ENCODE data around the gene CFL1. TPM values are rescaled to one million over a fixed set of nuclear protein-coding genes. Genes with fewer than 3 reads are reported as not detected.

CFL1 gene
- total and polyA plus RNA-seq, 2 experiments from 2014 or later: 1,393 to 2,124 TPM

DNA sequence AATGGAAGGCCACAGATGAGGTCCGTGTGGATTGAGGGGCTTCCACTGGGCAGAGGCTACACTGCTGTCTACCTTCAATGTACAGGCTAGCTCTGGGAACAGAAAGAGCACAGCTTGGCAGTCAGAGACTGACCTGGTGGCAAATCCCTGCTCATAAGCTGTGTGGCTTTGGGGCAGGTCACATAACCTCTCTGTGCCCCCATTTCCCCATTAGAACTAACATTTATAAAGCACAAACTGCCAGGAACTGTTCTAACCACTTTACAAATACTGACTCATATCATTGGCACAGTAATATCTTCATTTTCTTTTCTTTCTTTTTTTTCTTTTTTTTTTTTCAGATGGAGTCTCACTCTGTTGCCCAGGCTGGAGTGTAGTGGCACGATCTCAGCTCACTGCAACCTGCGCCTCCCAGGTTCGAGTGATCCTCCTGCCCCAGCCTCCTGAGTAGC lies 39.1 kb upstream of the CFL1 start (continued):
- TF ChIP-seq, protein P1, sequence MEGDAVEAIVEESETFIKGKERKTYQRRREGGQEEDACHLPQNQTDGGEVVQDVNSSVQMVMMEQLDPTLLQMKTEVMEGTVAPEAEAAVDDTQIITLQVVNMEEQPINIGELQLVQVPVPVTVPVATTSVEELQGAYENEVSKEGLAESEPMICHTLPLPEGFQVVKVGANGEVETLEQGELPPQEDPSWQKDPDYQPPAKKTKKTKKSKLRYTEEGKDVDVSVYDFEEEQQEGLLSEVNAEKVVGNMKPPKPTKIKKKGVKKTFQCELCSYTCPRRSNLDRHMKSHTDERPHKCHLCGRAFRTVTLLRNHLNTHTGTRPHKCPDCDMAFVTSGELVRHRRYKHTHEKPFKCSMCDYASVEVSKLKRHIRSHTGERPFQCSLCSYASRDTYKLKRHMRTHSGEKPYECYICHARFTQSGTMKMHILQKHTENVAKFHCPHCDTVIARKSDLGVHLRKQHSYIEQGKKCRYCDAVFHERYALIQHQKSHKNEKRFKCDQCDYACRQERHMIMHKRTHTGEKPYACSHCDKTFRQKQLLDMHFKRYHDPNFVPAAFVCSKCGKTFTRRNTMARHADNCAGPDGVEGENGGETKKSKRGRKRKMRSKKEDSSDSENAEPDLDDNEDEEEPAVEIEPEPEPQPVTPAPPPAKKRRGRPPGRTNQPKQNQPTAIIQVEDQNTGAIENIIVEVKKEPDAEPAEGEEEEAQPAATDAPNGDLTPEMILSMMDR (conservative IDR thresholded peaks at IDR 0.05; ENCODE audit: low read depth in 2 of 2): no peak
- TF ChIP-seq JUNB (IDR thresholded peaks at IDR 0.05; ENCODE audit: unreplicated experiment) (no peak), STAT1 (IDR thresholded peaks at IDR 0.05; ENCODE audit: unreplicated experiment) (no peak), ZNF114 (CRISPR knock-in tag; IDR thresholded peaks at IDR 0.05) (no peak), POLR2AphosphoS5 (IDR thresholded peaks at IDR 0.05; ENCODE audit: low read depth) (no peak), EZH2phosphoT487 (IDR thresholded peaks at IDR 0.05; ENCODE audit: unreplicated experiment) (no peak)
- TF ChIP-seq, protein P2, sequence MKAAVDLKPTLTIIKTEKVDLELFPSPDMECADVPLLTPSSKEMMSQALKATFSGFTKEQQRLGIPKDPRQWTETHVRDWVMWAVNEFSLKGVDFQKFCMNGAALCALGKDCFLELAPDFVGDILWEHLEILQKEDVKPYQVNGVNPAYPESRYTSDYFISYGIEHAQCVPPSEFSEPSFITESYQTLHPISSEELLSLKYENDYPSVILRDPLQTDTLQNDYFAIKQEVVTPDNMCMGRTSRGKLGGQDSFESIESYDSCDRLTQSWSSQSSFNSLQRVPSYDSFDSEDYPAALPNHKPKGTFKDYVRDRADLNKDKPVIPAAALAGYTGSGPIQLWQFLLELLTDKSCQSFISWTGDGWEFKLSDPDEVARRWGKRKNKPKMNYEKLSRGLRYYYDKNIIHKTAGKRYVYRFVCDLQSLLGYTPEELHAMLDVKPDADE (IDR thresholded peaks at IDR 0.05): no peak
- TF ChIP-seq, protein P3, sequence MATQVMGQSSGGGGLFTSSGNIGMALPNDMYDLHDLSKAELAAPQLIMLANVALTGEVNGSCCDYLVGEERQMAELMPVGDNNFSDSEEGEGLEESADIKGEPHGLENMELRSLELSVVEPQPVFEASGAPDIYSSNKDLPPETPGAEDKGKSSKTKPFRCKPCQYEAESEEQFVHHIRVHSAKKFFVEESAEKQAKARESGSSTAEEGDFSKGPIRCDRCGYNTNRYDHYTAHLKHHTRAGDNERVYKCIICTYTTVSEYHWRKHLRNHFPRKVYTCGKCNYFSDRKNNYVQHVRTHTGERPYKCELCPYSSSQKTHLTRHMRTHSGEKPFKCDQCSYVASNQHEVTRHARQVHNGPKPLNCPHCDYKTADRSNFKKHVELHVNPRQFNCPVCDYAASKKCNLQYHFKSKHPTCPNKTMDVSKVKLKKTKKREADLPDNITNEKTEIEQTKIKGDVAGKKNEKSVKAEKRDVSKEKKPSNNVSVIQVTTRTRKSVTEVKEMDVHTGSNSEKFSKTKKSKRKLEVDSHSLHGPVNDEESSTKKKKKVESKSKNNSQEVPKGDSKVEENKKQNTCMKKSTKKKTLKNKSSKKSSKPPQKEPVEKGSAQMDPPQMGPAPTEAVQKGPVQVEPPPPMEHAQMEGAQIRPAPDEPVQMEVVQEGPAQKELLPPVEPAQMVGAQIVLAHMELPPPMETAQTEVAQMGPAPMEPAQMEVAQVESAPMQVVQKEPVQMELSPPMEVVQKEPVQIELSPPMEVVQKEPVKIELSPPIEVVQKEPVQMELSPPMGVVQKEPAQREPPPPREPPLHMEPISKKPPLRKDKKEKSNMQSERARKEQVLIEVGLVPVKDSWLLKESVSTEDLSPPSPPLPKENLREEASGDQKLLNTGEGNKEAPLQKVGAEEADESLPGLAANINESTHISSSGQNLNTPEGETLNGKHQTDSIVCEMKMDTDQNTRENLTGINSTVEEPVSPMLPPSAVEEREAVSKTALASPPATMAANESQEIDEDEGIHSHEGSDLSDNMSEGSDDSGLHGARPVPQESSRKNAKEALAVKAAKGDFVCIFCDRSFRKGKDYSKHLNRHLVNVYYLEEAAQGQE (IDR thresholded peaks at IDR 0.05; ENCODE audit: unreplicated experiment): no peak

DNA sequence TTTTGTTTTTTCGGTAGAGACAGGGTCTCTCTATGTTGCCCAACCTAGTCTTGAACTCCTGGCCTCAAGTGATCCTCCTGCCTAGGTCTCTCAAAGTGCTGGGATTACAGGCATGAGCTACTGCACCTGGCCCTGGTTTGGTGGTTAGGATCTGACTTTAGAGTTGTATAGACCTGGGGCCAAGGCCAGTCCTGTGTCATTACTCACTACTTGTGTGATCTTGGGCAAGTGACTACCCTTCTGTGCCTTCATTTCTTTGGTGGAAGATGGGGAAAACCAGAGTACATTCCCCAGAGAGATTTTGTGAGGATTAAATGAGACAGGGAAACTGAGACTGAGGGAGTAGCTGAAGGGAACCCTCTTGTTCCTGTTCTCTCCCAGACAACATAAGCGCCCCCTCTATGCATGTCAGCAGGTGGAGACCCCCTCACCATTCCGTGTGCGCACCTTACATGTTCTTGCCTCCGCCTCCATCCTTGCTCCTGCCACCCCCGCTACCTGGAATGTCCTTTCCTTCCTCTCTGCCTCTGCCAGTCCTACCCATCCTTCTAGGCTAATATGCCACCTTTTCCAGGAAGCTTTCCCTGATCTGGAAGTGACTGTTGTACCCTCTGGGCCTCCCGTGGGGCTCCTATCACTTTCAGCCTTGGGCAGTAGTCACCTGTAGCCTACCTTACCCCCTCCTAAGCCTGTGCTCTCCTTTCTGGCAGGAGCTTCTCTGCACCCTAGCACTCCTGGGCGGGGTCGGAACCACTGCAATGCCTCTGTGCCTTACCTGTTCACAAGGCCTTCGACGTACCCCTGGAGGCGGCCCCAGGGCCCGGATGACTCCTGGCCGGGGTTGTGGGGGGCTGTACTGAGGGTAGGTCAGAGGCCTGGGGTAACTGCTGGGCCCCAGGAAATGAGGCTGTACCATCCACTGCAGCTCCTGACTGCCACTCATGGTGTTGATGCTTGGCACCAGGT lies 38.3 kb upstream of the CFL1 start:
- Histone ChIP-seq H4K20me1 (replicated peaks; ENCODE audit: insufficient read depth) (peaks cover 7% of the 10 kb centered on the region), H3K4me2 (no peak overlapping the region), H3K4me3 (no peak overlapping the region), H3K79me2 (replicated peaks; ENCODE audit: insufficient read depth) (peaks cover 4% of the 10 kb centered on the region), H3F3A (replicated peaks; ENCODE audit: low read depth) (peaks cover 22% of the 10 kb centered on the region), H3K4me1 (ENCODE audit: insufficient read depth) (peaks cover 19% of the 10 kb centered on the region), H3K36me3 (ENCODE audit: insufficient read depth) (no peaks in the 10 kb centered on the region), H3K9me2 (ENCODE audit: insufficient read depth) (no peaks in the 10 kb centered on the region), H3K27ac (ENCODE audit: low read depth) (no peak overlapping the region), H2AFZ (no peak overlapping the region), H3K27me3 (ENCODE audit: insufficient read depth) (peaks cover 36% of the 10 kb centered on the region)
- Mint-ChIP-seq H3K27me3 (ENCODE audit: insufficient read depth, low read depth, poor library complexity) (peaks cover 47% of the 10 kb centered on the region), H3K4me3 (no peak overlapping the region; the same call in 2 of the 3 replicates), H3K9me3 (peaks cover 2% of the 10 kb centered on the region; the same call in 1 of the 3 replicates), H3K36me3 (ENCODE audit: low read depth) (peaks cover 9% of the 10 kb centered on the region), H3K4me1 (peaks cover 22% of the 10 kb centered on the region), H3K27ac (no peak overlapping the region)
- ATAC-seq: no peak
- no peak for DNase-seq (ENCODE audit: low spot score)
- TF ChIP-seq NANOG (IDR thresholded peaks at IDR 0.05; ENCODE audit: borderline replicate concordance): no peak
- no peak for TF ChIP-seq POLR2AphosphoS5 (IDR thresholded peaks at IDR 0.05; ENCODE audit: low read depth)
- no peak for TF ChIP-seq ZNF331 (CRISPR knock-in tag; IDR thresholded peaks at IDR 0.05; ENCODE audit: low read depth)
- TF ChIP-seq, protein P4, sequence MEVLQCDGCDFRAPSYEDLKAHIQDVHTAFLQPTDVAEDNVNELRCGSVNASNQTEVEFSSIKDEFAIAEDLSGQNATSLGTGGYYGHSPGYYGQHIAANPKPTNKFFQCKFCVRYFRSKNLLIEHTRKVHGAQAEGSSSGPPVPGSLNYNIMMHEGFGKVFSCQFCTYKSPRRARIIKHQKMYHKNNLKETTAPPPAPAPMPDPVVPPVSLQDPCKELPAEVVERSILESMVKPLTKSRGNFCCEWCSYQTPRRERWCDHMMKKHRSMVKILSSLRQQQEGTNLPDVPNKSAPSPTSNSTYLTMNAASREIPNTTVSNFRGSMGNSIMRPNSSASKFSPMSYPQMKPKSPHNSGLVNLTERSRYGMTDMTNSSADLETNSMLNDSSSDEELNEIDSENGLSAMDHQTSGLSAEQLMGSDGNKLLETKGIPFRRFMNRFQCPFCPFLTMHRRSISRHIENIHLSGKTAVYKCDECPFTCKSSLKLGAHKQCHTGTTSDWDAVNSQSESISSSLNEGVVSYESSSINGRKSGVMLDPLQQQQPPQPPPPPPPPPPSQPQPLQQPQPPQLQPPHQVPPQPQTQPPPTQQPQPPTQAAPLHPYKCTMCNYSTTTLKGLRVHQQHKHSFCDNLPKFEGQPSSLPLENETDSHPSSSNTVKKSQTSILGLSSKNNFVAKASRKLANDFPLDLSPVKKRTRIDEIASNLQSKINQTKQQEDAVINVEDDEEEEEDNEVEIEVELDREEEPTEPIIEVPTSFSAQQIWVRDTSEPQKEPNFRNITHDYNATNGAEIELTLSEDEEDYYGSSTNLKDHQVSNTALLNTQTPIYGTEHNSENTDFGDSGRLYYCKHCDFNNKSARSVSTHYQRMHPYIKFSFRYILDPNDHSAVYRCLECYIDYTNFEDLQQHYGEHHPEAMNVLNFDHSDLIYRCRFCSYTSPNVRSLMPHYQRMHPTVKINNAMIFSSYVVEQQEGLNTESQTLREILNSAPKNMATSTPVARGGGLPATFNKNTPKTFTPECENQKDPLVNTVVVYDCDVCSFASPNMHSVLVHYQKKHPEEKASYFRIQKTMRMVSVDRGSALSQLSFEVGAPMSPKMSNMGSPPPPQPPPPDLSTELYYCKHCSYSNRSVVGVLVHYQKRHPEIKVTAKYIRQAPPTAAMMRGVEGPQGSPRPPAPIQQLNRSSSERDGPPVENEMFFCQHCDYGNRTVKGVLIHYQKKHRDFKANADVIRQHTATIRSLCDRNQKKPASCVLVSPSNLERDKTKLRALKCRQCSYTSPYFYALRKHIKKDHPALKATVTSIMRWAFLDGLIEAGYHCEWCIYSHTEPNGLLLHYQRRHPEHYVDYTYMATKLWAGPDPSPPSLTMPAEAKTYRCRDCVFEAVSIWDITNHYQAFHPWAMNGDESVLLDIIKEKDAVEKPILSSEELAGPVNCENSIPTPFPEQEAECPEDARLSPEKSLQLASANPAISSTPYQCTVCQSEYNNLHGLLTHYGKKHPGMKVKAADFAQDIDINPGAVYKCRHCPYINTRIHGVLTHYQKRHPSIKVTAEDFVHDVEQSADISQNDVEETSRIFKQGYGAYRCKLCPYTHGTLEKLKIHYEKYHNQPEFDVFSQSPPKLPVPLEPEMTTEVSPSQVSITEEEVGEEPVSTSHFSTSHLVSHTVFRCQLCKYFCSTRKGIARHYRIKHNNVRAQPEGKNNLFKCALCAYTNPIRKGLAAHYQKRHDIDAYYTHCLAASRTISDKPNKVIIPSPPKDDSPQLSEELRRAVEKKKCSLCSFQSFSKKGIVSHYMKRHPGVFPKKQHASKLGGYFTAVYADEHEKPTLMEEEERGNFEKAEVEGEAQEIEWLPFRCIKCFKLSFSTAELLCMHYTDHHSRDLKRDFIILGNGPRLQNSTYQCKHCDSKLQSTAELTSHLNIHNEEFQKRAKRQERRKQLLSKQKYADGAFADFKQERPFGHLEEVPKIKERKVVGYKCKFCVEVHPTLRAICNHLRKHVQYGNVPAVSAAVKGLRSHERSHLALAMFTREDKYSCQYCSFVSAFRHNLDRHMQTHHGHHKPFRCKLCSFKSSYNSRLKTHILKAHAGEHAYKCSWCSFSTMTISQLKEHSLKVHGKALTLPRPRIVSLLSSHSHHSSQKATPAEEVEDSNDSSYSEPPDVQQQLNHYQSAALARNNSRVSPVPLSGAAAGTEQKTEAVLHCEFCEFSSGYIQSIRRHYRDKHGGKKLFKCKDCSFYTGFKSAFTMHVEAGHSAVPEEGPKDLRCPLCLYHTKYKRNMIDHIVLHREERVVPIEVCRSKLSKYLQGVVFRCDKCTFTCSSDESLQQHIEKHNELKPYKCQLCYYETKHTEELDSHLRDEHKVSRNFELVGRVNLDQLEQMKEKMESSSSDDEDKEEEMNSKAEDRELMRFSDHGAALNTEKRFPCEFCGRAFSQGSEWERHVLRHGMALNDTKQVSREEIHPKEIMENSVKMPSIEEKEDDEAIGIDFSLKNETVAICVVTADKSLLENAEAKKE (CRISPR knock-in tag; IDR thresholded peaks at IDR 0.05): no peak

All from GM23338 (cell line).